ENCODE results near the gene PAM. TPM values are rescaled to one million over a fixed set of nuclear protein-coding genes. Genes with fewer than 3 reads are reported as not detected.

The PAM gene
- total RNA-seq, 6 experiments from 2014 or later = 10.9 to 22.7 (median 16.8) TPM

DNA sequence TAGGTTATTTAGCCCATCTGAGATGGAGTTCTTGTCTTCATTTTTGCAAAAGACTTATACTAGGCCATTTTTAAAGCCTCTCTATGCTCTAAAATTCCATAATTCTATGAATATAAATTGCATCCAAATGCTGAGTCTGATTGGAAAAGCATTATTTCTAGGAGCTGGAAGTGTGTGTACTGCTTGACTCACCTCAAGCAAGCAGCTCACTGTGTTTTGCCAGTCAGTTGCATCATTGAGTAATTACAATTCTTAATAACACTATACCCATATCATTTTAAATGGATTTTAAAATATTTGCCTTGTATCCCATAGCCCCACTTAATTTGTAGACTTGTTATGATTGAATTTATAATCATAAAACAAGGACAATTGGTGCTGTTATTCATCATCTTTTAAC lies 161.0 kb downstream of the PAM start:
- no peak overlapping the region for H3K4me3 ChIP-seq
- no peak for TF ChIP-seq POLR2A (IDR thresholded peaks at IDR 0.05)
- TF ChIP-seq, protein P1, sequence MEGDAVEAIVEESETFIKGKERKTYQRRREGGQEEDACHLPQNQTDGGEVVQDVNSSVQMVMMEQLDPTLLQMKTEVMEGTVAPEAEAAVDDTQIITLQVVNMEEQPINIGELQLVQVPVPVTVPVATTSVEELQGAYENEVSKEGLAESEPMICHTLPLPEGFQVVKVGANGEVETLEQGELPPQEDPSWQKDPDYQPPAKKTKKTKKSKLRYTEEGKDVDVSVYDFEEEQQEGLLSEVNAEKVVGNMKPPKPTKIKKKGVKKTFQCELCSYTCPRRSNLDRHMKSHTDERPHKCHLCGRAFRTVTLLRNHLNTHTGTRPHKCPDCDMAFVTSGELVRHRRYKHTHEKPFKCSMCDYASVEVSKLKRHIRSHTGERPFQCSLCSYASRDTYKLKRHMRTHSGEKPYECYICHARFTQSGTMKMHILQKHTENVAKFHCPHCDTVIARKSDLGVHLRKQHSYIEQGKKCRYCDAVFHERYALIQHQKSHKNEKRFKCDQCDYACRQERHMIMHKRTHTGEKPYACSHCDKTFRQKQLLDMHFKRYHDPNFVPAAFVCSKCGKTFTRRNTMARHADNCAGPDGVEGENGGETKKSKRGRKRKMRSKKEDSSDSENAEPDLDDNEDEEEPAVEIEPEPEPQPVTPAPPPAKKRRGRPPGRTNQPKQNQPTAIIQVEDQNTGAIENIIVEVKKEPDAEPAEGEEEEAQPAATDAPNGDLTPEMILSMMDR (IDR thresholded peaks at IDR 0.05) = no peak
- no peak for ATAC-seq
- H3K27me3 ChIP-seq = no peaks in the 10 kb centered on the region
- DNase-seq = no peak
- no peak overlapping the region for H3K27ac ChIP-seq
- no peaks in the 10 kb centered on the region for H3K36me3 ChIP-seq
- intact Hi-C loops (cut with DNase I) = no loop called here
- H3K4me1 ChIP-seq = no peaks in the 10 kb centered on the region
- no peaks in the 10 kb centered on the region for H3K9me3 ChIP-seq

DNA sequence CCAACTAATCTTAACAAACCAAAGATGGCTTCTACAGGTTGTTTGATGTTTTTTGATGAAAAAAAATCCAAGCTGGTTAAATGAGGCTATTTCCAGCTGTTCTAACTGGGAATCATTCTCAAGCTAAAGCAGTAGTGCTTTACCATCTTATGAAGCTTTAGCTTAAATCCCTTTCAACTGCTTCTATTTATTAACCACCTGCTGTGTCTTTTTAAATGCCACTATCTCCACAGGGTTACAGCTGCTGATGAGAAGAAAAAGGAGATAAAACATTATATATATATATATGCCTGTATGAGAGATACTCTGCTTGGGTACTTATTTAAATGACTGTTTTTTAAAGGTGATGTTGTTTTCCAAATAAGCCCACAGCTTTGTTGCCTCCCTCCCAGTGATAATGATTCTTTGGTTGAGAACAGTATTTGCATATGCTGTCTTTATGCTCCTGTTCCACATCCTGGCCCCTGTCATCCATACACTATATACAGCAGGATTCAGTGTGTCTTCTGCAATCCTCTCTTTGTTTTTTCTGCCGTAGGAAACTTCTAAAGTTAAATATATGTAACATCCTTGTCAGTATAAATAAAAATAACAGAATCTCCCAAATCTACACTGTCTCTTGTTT lies 164.0 kb downstream of the PAM start:
- ATAC-seq (no peak), DNase-seq (no peak)
- intact Hi-C loops (cut with DNase I) = no loop called here
- WGBS (ENCODE audit: insufficient coverage, low coverage, low lambda C conversion rate, missing lambda C conversion rate) = 71% methylated on average over 1 of the region's 1 CpG
- no peak overlapping the region for H3K27ac ChIP-seq
- H3K27me3 ChIP-seq = no peaks in the 10 kb centered on the region
- H3K9me3 ChIP-seq = no peaks in the 10 kb centered on the region
- no peak overlapping the region for H3K4me3 ChIP-seq
- TF ChIP-seq POLR2A (IDR thresholded peaks at IDR 0.05) = no peak
- TF ChIP-seq, protein P1 (IDR thresholded peaks at IDR 0.05) = no peak
- H3K4me1 ChIP-seq = no peaks in the 10 kb centered on the region
- H3K36me3 ChIP-seq = no peaks in the 10 kb centered on the region

DNA sequence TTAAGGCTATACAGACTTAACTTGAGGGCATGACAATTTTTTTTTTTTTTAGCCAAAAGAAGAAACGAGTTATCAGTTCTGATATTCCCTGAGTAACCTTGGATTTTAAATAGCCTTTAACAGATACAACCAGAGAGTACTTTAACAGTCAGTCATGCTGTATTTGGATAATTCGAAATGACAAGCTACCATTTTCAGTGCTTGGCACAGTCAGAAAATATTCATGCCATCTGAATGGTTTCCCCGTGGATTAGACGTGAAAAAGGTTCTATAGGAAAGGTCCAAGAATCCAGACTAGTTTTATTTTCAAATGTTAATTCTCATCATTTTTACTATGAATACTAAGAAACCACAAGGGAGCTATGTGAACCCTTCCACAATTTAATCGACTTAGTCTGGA lies 165.7 kb downstream of the PAM start:
- Histone ChIP-seq H3K27me3 (no peaks in the 10 kb centered on the region), H3K36me3 (no peaks in the 10 kb centered on the region), H3K27ac (no peak overlapping the region), H3K9me3 (no peaks in the 10 kb centered on the region), H3K4me3 (no peak overlapping the region), H3K4me1 (no peaks in the 10 kb centered on the region)
- 73% methylated on average over 5 of the region's 5 CpGs for WGBS (ENCODE audit: insufficient coverage, low coverage, low lambda C conversion rate, missing lambda C conversion rate)
- intact Hi-C loops (cut with DNase I) = no loop called here
- no peak for DNase-seq
- ATAC-seq = no peak
- no peak for TF ChIP-seq POLR2A (IDR thresholded peaks at IDR 0.05)
- TF ChIP-seq, protein P1 (IDR thresholded peaks at IDR 0.05) = no peak

DNA sequence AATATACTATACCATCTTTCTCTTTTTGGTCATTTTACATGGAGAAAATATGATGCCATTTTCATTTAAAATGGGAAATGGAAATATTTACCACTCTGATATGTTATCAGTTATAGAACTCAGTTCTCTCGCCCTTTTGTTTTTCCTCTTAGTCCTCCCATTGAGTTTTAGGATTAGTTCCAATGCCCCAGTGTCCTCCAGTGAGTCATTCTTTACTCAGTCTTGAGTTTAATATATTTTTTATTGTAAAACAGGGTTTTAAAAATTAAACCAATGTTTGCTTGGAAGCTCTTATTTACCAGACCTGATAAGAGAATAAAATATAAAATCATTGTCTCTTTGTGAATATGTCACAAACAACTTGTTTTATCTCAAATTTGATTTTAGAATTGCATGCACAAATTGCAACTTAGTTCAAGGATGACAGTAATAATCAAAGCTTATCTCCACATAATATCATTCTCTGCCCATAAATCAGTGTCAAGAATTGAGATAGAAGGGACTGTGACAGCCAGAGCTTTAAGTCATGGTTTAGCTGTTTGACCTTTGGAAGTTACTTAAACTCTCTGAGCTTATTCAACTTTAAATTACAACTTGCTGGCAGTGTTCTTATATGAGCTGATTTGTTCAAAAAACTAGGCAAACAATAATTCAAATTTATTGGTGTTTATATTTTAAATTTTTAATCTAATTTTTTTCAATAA lies 166.4 kb downstream of the PAM start:
- intact Hi-C loops (cut with DNase I) = no loop called here
- Histone ChIP-seq H3K27me3 (no peaks in the 10 kb centered on the region), H3K27ac (no peak overlapping the region), H3K9me3 (no peaks in the 10 kb centered on the region), H3K4me3 (no peak overlapping the region), H3K4me1 (no peaks in the 10 kb centered on the region), H3K36me3 (no peaks in the 10 kb centered on the region)
- ATAC-seq (no peak), DNase-seq (no peak)
- TF ChIP-seq, protein P1 (IDR thresholded peaks at IDR 0.05) = no peak
- TF ChIP-seq POLR2A (IDR thresholded peaks at IDR 0.05) = no peak
- WGBS (ENCODE audit: insufficient coverage, low coverage, low lambda C conversion rate, missing lambda C conversion rate) = 44% methylated on average over 1 of the region's 1 CpG
